ENCODE data around the gene TMEM151B. TPM values are rescaled to one million over a fixed set of nuclear protein-coding genes. Genes with fewer than 3 reads are reported as not detected.

The TMEM151B gene
- total and polyA plus RNA-seq, 9 of the 15 experiments (the other 6 are each of a cell fraction or from before 2014, with no cell fraction given): not detected

GRCh38 chr6:44246663-44247337 is 23.4 kb upstream of the TMEM151B start, which contains the start of gene HSP90AB1 (continued):
- TF ChIP-seq TCF3 (CRISPR knock-in tag; IDR thresholded peaks at IDR 0.05) (no peak; the same call in 1 of the 2 replicates), ZBTB12 (CRISPR knock-in tag; IDR thresholded peaks at IDR 0.05) (peak; percentile 59; the same call in 1 of the 2 replicates), FOSL1 (tag; conservative IDR thresholded peaks at IDR 0.05) (no peak), SIRT6 (IDR thresholded peaks at IDR 0.05; ENCODE audit: low read depth, low read length) (no peak), ZNF318 (IDR thresholded peaks at IDR 0.05; ENCODE audit: borderline replicate concordance in 1 of 2, low read depth in 1 of 2) (peak in 1 of 2 experiments; percentile 76; a peak in 2 of 4 replicates), WHSC1 (IDR thresholded peaks at IDR 0.05; ENCODE audit: low read length) (no peak), ZNF197 (CRISPR knock-in tag; IDR thresholded peaks at IDR 0.05; ENCODE audit: low read depth) (peak; percentile 86; the same call in 1 of the 2 replicates), ILF3 (IDR thresholded peaks at IDR 0.05; ENCODE audit: borderline replicate concordance) (no peak), SMARCC2 (IDR thresholded peaks at IDR 0.05; ENCODE audit: low read depth) (no peak), YBX1 (IDR thresholded peaks at IDR 0.05) (no peak), CXXC5 (CRISPR knock-in tag; IDR thresholded peaks at IDR 0.05) (peak; percentile 65)
- TF ChIP-seq, protein P1, sequence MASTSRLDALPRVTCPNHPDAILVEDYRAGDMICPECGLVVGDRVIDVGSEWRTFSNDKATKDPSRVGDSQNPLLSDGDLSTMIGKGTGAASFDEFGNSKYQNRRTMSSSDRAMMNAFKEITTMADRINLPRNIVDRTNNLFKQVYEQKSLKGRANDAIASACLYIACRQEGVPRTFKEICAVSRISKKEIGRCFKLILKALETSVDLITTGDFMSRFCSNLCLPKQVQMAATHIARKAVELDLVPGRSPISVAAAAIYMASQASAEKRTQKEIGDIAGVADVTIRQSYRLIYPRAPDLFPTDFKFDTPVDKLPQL (IDR thresholded peaks at IDR 0.05; ENCODE audit: extremely low read depth, insufficient read length): peak; percentile 98
- TF ChIP-seq, protein P2, sequence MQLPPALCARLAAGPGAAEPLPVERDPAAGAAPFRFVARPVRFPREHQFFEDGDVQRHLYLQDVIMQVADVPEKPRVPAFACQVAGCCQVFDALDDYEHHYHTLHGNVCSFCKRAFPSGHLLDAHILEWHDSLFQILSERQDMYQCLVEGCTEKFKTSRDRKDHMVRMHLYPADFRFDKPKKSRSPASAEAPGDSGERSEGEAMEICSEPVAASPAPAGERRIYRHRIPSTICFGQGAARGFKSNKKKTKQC (CRISPR knock-in tag; IDR thresholded peaks at IDR 0.05): peak; percentile 69
- TF ChIP-seq, protein P3, sequence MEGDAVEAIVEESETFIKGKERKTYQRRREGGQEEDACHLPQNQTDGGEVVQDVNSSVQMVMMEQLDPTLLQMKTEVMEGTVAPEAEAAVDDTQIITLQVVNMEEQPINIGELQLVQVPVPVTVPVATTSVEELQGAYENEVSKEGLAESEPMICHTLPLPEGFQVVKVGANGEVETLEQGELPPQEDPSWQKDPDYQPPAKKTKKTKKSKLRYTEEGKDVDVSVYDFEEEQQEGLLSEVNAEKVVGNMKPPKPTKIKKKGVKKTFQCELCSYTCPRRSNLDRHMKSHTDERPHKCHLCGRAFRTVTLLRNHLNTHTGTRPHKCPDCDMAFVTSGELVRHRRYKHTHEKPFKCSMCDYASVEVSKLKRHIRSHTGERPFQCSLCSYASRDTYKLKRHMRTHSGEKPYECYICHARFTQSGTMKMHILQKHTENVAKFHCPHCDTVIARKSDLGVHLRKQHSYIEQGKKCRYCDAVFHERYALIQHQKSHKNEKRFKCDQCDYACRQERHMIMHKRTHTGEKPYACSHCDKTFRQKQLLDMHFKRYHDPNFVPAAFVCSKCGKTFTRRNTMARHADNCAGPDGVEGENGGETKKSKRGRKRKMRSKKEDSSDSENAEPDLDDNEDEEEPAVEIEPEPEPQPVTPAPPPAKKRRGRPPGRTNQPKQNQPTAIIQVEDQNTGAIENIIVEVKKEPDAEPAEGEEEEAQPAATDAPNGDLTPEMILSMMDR (IDR thresholded peaks at IDR 0.05 in 2 of 3, conservative IDR thresholded peaks at IDR 0.05 in 1 of 3; ENCODE audit: insufficient read depth in 2 of 3, low read depth in 1 of 3, low read length in 3 of 3): no peak

Data from K562 (cell line).